ENCODE results near the gene NUP107. TPM values are rescaled to one million over a fixed set of nuclear protein-coding genes. Genes with fewer than 3 reads are reported as not detected.

Gene NUP107
- total RNA-seq, 1 experiment from 2014 or later: 130 TPM

Other genes with a start within 250 kb of the NUP107 start
- 115 and 128 TPM in 2 replicates for gene RAP1B, start 76.1 kb upstream of the NUP107 start, total RNA-seq (2014; rRNA removed; shearing (Covaris generic))
- gene SLC35E3, start 59.2 kb downstream of the NUP107 start, total RNA-seq (2014; rRNA removed; shearing (Covaris generic)): 1.8 and 2.4 TPM in 2 replicates
- 17.5 and 24.2 TPM in 2 replicates for gene MDM2, start 121.2 kb downstream of the NUP107 start, total RNA-seq (2014; rRNA removed; shearing (Covaris generic))
- gene CPM, start 246.2 kb downstream of the NUP107 start, total RNA-seq (2014; rRNA removed; shearing (Covaris generic)): 0.36 and 4.1 TPM in 2 replicates

All from RPMI7951 (cell line).